Measurements from ENCODE around the gene ATP6V1D.
A peak's percentile ranks its signal among the peaks of the same experiment; 100 is the strongest.

Gene ATP6V1D

DNA sequence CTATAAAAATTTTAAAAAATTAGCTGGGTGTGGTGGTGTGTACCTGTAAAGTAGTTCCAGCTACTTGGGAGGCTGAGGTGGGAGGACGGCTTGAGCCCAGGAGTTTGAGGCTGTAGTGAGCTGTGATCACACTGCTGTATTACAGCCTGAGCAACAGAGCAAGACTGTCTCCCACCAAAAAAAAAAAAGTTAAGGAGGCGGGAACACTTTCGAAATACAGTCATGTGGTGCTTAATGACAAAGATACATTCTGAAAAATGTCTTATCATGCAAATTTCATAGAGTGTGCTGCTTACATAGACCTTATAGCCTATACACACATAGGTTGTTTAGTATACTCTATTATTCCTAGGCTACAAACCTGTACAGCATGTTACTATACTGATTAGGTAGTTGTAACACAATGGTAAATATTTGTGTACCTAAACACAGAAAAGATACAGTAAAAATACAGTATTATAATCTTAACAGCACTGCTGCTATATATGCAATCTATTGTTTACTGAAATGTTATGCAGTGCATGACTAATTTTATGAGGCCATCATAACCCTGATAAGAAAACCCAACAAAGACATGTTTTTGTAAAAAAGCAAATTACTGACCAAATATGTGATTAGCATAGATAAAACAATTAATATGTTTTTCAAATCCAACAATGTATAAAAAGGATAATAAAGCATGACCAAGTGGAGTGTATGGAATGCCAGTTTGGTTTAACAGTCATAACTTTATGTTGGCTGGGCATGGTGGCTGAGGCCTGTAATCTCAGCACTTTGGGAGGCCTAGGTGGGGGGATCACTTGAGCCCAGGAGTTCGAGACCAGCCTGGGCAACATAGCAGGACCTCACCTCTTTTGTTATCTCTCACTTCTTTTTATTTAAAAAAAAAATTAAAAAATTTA lies 11.9 kb upstream of the ATP6V1D start:
- TF ChIP-seq, protein P1, sequence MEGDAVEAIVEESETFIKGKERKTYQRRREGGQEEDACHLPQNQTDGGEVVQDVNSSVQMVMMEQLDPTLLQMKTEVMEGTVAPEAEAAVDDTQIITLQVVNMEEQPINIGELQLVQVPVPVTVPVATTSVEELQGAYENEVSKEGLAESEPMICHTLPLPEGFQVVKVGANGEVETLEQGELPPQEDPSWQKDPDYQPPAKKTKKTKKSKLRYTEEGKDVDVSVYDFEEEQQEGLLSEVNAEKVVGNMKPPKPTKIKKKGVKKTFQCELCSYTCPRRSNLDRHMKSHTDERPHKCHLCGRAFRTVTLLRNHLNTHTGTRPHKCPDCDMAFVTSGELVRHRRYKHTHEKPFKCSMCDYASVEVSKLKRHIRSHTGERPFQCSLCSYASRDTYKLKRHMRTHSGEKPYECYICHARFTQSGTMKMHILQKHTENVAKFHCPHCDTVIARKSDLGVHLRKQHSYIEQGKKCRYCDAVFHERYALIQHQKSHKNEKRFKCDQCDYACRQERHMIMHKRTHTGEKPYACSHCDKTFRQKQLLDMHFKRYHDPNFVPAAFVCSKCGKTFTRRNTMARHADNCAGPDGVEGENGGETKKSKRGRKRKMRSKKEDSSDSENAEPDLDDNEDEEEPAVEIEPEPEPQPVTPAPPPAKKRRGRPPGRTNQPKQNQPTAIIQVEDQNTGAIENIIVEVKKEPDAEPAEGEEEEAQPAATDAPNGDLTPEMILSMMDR (IDR thresholded peaks at IDR 0.05; ENCODE audit: insufficient read depth, low read depth, low read length, missing control alignments), result no peak
- no peak for DNase-seq (ENCODE audit: low read depth)
- no peak overlapping the region for H3K4me3 ChIP-seq (ENCODE audit: low read length)

DNA sequence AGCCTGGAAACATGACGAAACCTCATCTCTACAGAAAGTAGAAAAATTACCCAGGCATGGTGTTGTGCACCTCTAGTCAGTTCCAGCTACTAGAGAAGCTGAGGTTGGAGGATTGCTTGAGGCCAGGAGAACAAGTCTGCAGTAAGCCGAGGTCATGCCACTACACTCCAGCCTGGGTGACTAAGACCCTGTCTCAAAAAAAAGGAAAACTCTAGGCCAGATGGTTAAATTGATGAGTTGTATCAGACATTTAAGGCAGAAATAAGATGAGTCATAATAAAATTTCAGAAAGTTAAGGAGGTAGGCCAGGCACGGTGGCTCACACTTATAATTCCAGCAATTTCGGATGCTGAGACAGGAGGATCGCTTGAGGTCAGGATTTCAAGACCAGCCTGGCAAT lies 11.2 kb upstream of the ATP6V1D start:
- H3K4me3 ChIP-seq (ENCODE audit: low read length), result no peak overlapping the region
- TF ChIP-seq, protein P1 (IDR thresholded peaks at IDR 0.05; ENCODE audit: insufficient read depth, low read depth, low read length, missing control alignments), result no peak
- DNase-seq (ENCODE audit: low read depth), result no peak

DNA sequence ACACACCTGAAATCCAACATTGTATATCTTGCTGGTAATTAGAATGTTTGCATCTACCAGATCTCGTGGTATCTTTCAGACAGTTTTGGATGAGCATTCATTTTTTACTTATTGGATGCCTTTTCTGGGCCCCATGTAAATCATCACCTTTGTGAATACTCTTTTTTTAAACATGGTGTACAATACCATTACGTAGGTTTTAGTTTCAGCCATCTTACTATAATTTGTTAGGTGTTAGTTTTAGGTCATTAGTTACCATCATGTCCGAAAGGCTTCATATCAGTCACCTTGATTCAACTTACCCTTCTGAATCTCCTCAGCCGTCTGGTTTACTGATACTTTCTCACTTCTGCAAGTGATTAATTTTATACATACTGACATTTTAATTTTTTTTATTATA lies 5.9 kb upstream of the ATP6V1D start:
- no peak overlapping the region for H3K4me3 ChIP-seq (ENCODE audit: low read length)
- TF ChIP-seq, protein P1 (IDR thresholded peaks at IDR 0.05; ENCODE audit: insufficient read depth, low read depth, low read length, missing control alignments), result no peak
- DNase-seq (ENCODE audit: low read depth), result no peak

DNA sequence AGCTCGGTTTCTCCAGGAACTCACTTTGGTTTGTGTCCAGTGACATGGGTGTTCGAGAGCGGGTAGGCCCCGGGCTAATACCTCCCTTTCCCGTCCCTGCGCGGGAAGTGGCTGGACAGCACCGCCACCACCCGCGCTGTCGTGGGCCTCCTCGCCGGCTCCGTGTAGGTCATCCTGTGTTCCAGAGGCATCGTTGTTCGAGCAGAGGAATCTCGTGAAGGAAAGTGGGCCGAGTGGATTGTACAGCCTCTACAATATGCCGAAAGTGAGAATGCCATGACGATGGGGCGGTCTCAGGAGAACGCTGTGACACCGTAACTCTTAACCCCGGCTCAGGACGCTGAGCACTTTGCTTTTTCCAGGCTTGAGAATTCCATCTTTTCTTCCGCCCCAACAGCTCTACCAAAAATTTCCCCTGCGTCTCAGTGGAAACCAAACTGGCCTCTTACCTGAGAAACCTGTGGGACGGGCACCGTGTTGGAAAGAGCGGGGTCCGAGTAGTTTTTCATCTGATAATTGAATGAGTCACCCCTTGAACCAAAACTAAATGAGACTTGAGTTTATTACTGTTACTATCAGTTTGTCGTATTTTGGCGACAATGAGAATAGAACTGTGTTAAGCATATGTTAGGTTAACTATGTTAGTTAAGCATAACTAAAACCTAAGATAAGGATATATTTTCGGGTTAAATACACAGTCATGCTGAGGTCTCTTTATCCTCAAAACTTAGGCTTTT lies 1.0 kb upstream of the ATP6V1D start:
- TF ChIP-seq, protein P1 (IDR thresholded peaks at IDR 0.05; ENCODE audit: insufficient read depth, low read depth, low read length, missing control alignments), result no peak
- DNase-seq (ENCODE audit: low read depth), result no peak
- H3K4me3 ChIP-seq (ENCODE audit: low read length), result peak overlapping the region; percentile 99

DNA sequence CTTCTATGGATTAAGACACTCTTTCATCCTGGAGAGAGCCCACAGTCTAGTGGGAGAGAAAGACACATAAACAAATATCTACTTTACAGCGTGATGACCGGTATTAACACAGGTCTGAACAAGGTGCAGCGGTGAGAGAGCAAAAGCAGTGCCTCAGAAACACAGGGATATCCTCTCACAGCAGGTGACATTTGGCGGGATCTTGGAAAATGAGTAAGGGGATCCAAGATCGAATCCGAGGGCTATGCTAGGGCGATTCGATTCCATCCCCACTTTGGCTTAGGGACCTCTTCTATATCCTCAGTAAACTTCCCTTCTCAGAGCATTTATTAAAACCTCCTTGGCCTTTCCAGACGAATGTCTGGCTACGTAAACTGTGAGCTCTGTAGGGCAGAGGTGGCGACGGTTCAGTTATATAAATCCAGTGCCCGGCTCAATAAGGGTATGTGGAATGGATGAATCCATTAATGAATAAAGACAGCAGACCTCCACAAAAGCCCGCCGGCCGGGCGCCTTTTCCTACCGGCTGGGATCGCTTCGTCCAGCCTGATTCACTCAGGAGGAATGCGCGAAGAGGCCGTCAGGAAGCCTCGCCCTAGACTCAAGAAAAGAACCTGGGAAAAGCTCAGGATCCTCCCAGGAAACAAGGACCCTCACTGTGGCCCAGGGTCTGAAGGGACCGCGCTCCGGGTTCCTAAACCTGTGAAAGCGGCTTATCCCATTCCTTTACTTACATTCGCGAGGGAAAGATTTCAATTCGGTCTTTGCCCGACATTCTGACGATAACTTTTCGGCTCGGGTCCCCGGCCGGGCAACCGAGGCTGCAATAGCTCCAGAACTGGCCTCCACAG lies 455 bp downstream of the ATP6V1D start:
- peak overlapping the region; percentile 99 for H3K4me3 ChIP-seq (ENCODE audit: low read length)
- TF ChIP-seq, protein P1 (IDR thresholded peaks at IDR 0.05; ENCODE audit: insufficient read depth, low read depth, low read length, missing control alignments), result no peak
- peak; percentile 71 for DNase-seq (ENCODE audit: low read depth)

DNA sequence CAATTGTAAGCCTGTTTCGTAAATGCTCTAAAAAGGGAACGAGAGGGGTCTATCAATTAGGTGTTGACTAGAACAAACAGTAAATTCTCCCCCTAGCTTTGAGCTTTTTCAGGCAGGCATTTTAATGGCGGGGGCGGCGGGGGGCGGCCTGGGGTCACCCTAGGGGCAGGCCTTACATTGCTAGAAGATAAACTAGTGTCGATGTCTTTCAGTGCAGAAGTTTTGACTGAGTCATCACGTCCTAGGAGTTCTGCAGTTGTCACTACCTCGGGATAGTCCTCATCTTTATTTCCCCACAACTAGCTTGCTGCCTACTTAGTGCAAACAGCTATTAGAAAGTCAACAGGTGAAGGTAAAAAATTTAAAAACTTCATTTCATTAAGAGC lies 1.6 kb downstream of the ATP6V1D start:
- TF ChIP-seq, protein P1 (IDR thresholded peaks at IDR 0.05; ENCODE audit: insufficient read depth, low read depth, low read length, missing control alignments), result no peak

More for the DNA sequence above, 1.6 kb downstream of the ATP6V1D start:
- H3K4me3 ChIP-seq (ENCODE audit: low read length), result peak overlapping the region; percentile 99
- DNase-seq (ENCODE audit: low read depth), result peak; percentile 57
